ENCODE results near the gene ZNF735. TPM values are rescaled to one million over a fixed set of nuclear protein-coding genes. Genes with fewer than 3 reads are reported as not detected.

Gene ZNF735
- total and polyA plus RNA-seq, 2 of the 8 experiments (the other 6 are each of a cell fraction or from before 2014, with no cell fraction given), result not detected

DNA sequence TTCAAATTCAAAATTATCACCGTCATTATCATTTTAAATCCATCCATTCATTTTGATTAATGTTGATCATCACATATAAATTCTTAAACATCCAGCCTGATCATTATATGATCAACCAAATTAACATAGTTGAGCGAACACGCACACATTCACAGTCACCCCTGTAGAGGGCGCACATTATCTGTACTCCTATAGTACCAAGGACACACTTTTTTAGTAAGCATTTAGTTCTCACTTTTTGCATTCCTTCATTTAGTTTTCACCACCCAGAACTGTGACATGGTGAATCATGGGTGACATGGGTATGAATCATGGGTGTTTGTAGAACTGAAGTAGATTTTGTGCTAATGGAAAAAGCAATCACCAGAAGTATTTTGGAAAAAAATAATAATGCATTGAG lies 26.0 kb upstream of the ZNF735 start:
- Histone ChIP-seq H3K18ac (ENCODE audit: extremely low read depth, low read length) (no peak overlapping the region), H3K23me2 (ENCODE audit: low read depth, low read length) (no peaks in the 10 kb centered on the region), H2BK12ac (ENCODE audit: low read depth, low read length) (no peak overlapping the region), H3K27me3 (replicated peaks in 1 of 4; ENCODE audit: control insufficient read depth in 3 of 4, extremely low read depth in 1 of 4, insufficient read depth in 3 of 4, low read length in 3 of 4) (no peaks in the 10 kb centered on the region), H3K23ac (ENCODE audit: insufficient read length) (no peak overlapping the region), H2BK15ac (ENCODE audit: low read length) (no peak overlapping the region), H3K4me3 (ENCODE audit: extremely low read depth in 1 of 4, insufficient read depth in 2 of 4, low read depth in 3 of 4, low read length in 4 of 4) (no peak overlapping the region), H3K36me3 (ENCODE audit: control insufficient read depth in 2 of 4, insufficient read depth in 4 of 4, low read length in 3 of 4) (peaks cover 0 to 7% (median 0%) of the 10 kb centered on the region in 4 experiments; a peak in 1 of 8 replicates), H2AFZ (ENCODE audit: low read length) (no peak overlapping the region), H4K5ac (ENCODE audit: insufficient read length, low read depth, low read length) (no peak overlapping the region), H3K4ac (replicated peaks; ENCODE audit: insufficient read length, low read depth, low read length) (no peak overlapping the region), H3K9ac (replicated peaks in 1 of 4; ENCODE audit: extremely low read depth in 1 of 4, low read depth in 3 of 4, low read length in 3 of 4) (no peak overlapping the region), H3K79me1 (ENCODE audit: low read depth, low read length) (no peaks in the 10 kb centered on the region), H2BK120ac (replicated peaks; ENCODE audit: low read depth, low read length) (no peak overlapping the region), H3K27ac (ENCODE audit: low read depth, low read length) (no peak overlapping the region), H2BK20ac (ENCODE audit: low read length) (no peak overlapping the region), H3K4me1 (replicated peaks in 1 of 4; ENCODE audit: control insufficient read depth in 3 of 4, insufficient read depth in 4 of 4, low read length in 3 of 4) (no peaks in the 10 kb centered on the region), H4K8ac (ENCODE audit: extremely low read depth, insufficient read depth, low read length) (no peak overlapping the region), H4K20me1 (replicated peaks in 1 of 2; ENCODE audit: control insufficient read depth in 1 of 2, insufficient read depth in 2 of 2, low read length in 2 of 2) (no peaks in the 10 kb centered on the region), H3K56ac (replicated peaks; ENCODE audit: insufficient read length, low read depth, low read length) (no peak overlapping the region), H2AK5ac (ENCODE audit: low read depth, low read length) (no peak overlapping the region), H3K4me2 (ENCODE audit: insufficient read depth in 1 of 2, low read depth in 2 of 2, low read length in 2 of 2) (no peak overlapping the region), H3K9me3 (ENCODE audit: insufficient read depth in 2 of 2, low read depth in 1 of 2, low read length in 1 of 2) (peaks cover 50 to 63% of the 10 kb centered on the region in 2 experiments), H2BK5ac (ENCODE audit: low read depth, low read length) (no peak overlapping the region), H3K14ac (ENCODE audit: insufficient read length) (no peak overlapping the region), H3K79me2 (ENCODE audit: control insufficient read depth in 1 of 2, insufficient read depth in 2 of 2, low read length in 2 of 2) (no peaks in the 10 kb centered on the region), H4K91ac (replicated peaks; ENCODE audit: insufficient read length, low read length) (no peak overlapping the region)
- WGBS, 2 experiments (ENCODE audit: extremely low coverage in 1 of 2, insufficient coverage in 1 of 2, insufficient read length in 1 of 2, insufficient replicate concordance in 2 of 2, low coverage in 1 of 2, low lambda C conversion rate in 2 of 2, missing lambda C conversion rate in 1 of 2), result 78% methylated on average over 4 of the region's 4 CpGs; no CpG with 5 or more reads in 1 of the 2 experiments
- DNase-seq (ENCODE audit: low read depth in 1 of 2, low spot score in 2 of 2), result no peak
- ChIA-PET CTCF (ENCODE audit: partially characterized antibody) (no interaction called here), POLR2A (ENCODE audit: partially characterized antibody) (no interaction called here)
- FAIRE-seq, result no peak
- no peak for TF ChIP-seq TCF12 (IDR thresholded peaks at IDR 0.05; ENCODE audit: low read depth, low read length)
